MG63 (cell line): Measurements from ENCODE around the gene P3R3URF. TPM values are rescaled to one million over a fixed set of nuclear protein-coding genes. Genes with fewer than 3 reads are reported as not detected.

Experiments used
- DNase-seq: peaks from one replicate; pipeline ENCODE4 v3.0.0-alpha.2; 2020
- H3K27me3 ChIP-seq: fragments of 250-450 bp; sonication (Bioruptor Pico); 2 replicates; pipeline ENCODE4 v1.5.1; 2020; ENCODE audit warnings: mild to moderate bottlenecking, moderate library complexity
- H3K36me3 ChIP-seq: fragments of 250-450 bp; sonication (Bioruptor Pico); 2 replicates; pipeline ENCODE4 v1.5.1; 2020; ENCODE audit warnings: mild to moderate bottlenecking, moderate library complexity
- H3K4me3 ChIP-seq: fragments of 250-450 bp; sonication (Bioruptor Pico); 2 replicates; pipeline ENCODE4 v1.5.1; 2020; ENCODE audit warnings: mild to moderate bottlenecking, moderate library complexity
- H3K9me3 ChIP-seq: fragments of 250-450 bp; sonication (Bioruptor Pico); 2 replicates; pipeline ENCODE4 v1.5.1; 2020; ENCODE audit warnings: mild to moderate bottlenecking, moderate library complexity
- total RNA-seq: library from RNA; depleted of rRNA; stranded (reverse); fragments of >200 nt; shearing (Covaris generic); gene quantifications from 2 replicates; pipeline ENCODE4 v1.2.3, GENCODE V29; 2014; ENCODE audit warnings: low replicate concordance

Gene P3R3URF
- total RNA-seq, 1 experiment from 2014 or later: not detected

DNA sequence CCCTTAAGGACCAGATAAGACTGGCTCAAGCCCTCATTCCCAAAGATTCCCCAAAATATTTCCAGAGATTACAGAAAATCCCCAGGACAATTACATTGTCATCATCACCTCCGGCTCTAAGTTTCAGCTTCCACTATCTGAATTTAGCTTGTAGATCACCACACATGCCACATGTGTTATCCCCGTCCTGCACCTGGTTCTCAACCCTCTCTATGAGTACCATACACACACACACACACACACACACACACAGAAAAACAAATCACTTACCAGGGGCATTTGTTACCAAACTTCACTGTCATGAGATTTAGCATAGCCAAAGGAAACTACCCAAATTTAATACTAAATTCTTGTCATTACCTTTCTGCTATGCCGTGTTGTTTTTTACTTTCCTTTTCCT lies 16.8 kb downstream of the P3R3URF start:
- H3K4me3 ChIP-seq: no peak overlapping the region
- H3K27me3 ChIP-seq: no peaks in the 10 kb centered on the region
- DNase-seq: no peak
- H3K9me3 ChIP-seq: no peaks in the 10 kb centered on the region
- no peaks in the 10 kb centered on the region for H3K36me3 ChIP-seq

DNA sequence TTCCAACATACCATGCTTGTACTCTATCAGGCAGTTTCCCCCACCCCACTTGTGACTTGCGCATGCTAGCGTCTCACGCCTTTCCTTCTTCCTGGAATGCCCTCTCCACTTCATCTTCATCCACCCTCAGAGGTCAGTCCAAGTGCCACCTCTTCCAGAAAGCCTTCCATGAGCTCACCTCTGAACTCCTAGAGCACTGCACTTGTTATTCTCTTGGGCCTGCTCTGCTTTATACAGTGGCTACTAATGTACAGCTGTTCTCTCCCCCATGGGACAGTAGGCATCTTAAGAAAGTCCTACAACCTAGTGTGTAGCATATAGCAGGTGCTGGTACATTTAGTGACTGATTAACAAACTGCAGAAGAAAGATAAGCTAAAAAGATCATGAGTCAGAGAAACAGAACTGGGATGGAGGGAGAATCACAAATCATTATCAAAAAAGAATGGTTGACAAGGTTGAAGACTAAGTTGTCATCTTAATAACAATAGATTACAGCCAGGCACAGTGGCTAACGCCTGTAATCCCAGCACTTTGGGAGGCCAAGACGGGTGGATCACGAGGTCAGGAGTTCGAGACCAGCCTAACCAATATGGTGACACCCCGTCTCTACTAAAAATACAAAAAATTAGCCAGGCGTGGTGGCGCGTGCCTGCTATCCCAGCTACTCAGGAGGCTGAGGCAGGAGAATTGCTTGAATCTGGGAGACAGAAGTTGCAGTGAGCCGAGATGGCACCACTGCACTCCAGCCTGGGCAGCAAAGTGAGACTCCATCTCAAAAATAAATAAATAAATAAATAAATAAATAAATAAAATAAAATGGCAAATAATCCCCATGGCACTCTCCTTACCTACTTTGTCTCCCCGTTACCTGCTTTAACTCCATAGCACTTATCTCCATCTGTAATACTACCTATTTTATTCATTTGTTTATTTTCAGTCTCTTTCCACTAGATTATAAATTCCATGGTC lies 17.7 kb downstream of the P3R3URF start:
- Histone ChIP-seq H3K27me3 (no peaks in the 10 kb centered on the region), H3K36me3 (no peaks in the 10 kb centered on the region), H3K4me3 (no peak overlapping the region), H3K9me3 (no peaks in the 10 kb centered on the region)
- no peak for DNase-seq

DNA sequence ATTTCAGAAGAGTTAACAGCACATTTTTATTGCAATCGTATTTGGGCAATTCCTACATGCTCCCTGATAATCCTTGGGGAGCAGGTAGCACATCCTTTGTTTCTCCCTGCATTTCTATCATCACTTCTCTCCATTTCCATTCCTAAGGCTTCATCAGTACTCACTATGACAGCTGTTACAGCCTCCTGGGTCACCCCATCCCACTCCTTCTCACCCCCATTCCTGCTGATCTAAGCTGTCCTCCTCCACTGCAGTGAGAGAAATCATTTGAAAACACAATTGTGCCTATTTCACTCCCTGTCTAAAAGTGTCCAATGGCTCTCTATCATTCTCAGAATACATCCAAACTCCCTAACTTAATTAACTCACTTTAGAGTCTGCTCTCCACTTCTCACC lies 18.4 kb downstream of the P3R3URF start:
- DNase-seq: no peak
- Histone ChIP-seq H3K27me3 (no peaks in the 10 kb centered on the region), H3K36me3 (no peaks in the 10 kb centered on the region), H3K4me3 (no peak overlapping the region), H3K9me3 (no peaks in the 10 kb centered on the region)

- DNase-seq: no peak
- H3K9me3 ChIP-seq: no peaks in the 10 kb centered on the region
- H3K36me3 ChIP-seq: no peaks in the 10 kb centered on the region
- H3K27me3 ChIP-seq: no peaks in the 10 kb centered on the region
- no peak overlapping the region for H3K4me3 ChIP-seq
Observed at GRCh38 chr1:46153732-46154131, 22.6 kb downstream of the P3R3URF start.

DNA sequence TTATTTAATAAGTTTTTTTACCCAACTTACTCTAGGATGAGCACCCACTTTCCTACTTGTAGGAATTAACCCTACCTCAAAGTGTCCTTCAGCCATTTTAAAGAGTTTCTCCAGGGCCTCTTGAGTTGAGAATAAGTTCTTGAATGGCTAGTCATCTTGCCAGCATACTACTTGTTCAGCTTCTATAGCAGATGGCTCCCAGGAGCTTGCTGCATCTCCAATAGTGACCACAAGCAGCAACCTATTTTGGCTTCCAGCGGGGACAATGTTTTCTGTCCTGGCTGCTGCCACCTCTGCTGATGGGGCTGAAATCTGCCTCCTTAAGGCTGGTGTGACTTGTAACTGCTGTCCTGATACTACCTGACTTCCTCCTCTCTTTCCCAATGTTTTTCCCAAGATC lies 23.1 kb downstream of the P3R3URF start:
- no peak for DNase-seq
- Histone ChIP-seq H3K4me3 (no peak overlapping the region), H3K27me3 (no peaks in the 10 kb centered on the region), H3K9me3 (no peaks in the 10 kb centered on the region), H3K36me3 (no peaks in the 10 kb centered on the region)

GRCh38 chr1:46152016-46152415 lies 24.3 kb downstream of the P3R3URF start:
- no peak overlapping the region for H3K4me3 ChIP-seq
- H3K27me3 ChIP-seq: no peaks in the 10 kb centered on the region
- DNase-seq: no peak
- H3K36me3 ChIP-seq: no peaks in the 10 kb centered on the region
- H3K9me3 ChIP-seq: no peaks in the 10 kb centered on the region

DNA sequence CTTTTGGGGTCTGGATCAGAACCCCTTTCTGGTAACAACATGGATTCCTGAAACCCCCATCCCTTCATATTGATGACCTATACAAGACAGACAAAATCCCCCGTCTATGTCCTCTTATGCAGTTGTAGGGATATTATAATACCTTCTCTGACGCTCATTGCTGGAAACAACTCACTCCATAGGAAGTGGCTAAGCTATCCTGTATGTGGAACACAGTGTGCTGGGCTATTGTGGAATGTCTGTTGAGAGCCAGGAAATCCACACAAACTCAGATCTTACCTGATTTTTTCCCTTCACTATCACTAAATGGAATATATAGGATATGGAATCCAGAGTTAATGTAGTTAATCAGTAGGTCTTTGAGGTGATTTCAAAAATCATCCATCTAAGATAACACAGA lies 26.2 kb downstream of the P3R3URF start:
- H3K27me3 ChIP-seq: no peaks in the 10 kb centered on the region
- H3K36me3 ChIP-seq: no peaks in the 10 kb centered on the region
- no peaks in the 10 kb centered on the region for H3K9me3 ChIP-seq
- no peak for DNase-seq
- H3K4me3 ChIP-seq: no peak overlapping the region

- no peak for DNase-seq
- H3K27me3 ChIP-seq: no peaks in the 10 kb centered on the region
- H3K9me3 ChIP-seq: no peaks in the 10 kb centered on the region
- no peak overlapping the region for H3K4me3 ChIP-seq
- no peaks in the 10 kb centered on the region for H3K36me3 ChIP-seq
Observed at GRCh38 chr1:46148318-46148717, 28.0 kb downstream of the P3R3URF start.

DNA sequence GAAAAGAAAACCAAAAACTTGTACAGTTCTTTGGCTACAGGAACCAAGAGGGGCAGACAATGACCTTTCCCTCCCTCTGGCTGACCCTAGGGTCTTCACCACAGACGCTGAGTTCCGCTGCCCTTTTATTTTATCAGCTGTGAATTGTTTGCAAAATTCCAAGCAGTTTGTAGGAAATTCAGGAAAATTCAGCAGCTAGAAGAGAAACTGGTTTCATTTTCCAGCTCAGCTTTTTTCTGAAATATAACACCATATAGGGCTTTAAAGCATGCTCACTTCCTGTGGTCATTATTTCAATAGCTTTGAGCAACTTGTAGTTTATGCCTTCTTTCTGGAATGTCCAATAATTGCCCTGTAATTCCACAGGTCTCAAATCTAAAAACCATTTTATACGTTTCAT lies 38.4 kb downstream of the P3R3URF start:
- Histone ChIP-seq H3K4me3 (no peak overlapping the region), H3K9me3 (no peaks in the 10 kb centered on the region), H3K27me3 (no peaks in the 10 kb centered on the region), H3K36me3 (no peaks in the 10 kb centered on the region; the same call in 1 of the 2 replicates)
- no peak for DNase-seq

- H3K36me3 ChIP-seq: no peaks in the 10 kb centered on the region; the same call in 1 of the 2 replicates
- H3K4me3 ChIP-seq: no peak overlapping the region
- no peaks in the 10 kb centered on the region for H3K9me3 ChIP-seq
- no peaks in the 10 kb centered on the region for H3K27me3 ChIP-seq
- no peak for DNase-seq
Observed at GRCh38 chr1:46136711-46137110, 39.6 kb downstream of the P3R3URF start.

- Histone ChIP-seq H3K36me3 (no peaks in the 10 kb centered on the region; the same call in 1 of the 2 replicates), H3K4me3 (no peak overlapping the region), H3K27me3 (no peaks in the 10 kb centered on the region), H3K9me3 (no peaks in the 10 kb centered on the region)
- DNase-seq: no peak
Observed at GRCh38 chr1:46134660-46135331, 41.5 kb downstream of the P3R3URF start.

GRCh38 chr1:46133781-46134350 lies 42.4 kb downstream of the P3R3URF start:
- Histone ChIP-seq H3K9me3 (no peaks in the 10 kb centered on the region), H3K36me3 (no peaks in the 10 kb centered on the region; the same call in 1 of the 2 replicates), H3K4me3 (peak overlapping the region; percentile 97), H3K27me3 (no peaks in the 10 kb centered on the region)
- DNase-seq: no peak

GRCh38 chr1:46133181-46133658 lies 43.1 kb downstream of the P3R3URF start:
- no peak for DNase-seq
- H3K9me3 ChIP-seq: no peaks in the 10 kb centered on the region
- H3K36me3 ChIP-seq: no peaks in the 10 kb centered on the region; the same call in 1 of the 2 replicates
- H3K4me3 ChIP-seq: peak overlapping the region; percentile 97
- no peaks in the 10 kb centered on the region for H3K27me3 ChIP-seq

GRCh38 chr1:46132529-46133180 lies 43.6 kb downstream of the P3R3URF start, which contains the start of gene PIK3R3:
Gene PIK3R3 (minus strand): TSS chr1:46132629. CDS start chr1:46131952, 677 bp downstream.
- peak within 1 kb of the TSS; percentile 97 for H3K4me3 ChIP-seq
- H3K36me3 ChIP-seq: no peaks in the 10 kb centered on the region; the same call in 1 of the 2 replicates
- peak; percentile 99 for DNase-seq
- no peaks in the 10 kb centered on the region for H3K27me3 ChIP-seq
- H3K9me3 ChIP-seq: no peaks in the 10 kb centered on the region

DNA sequence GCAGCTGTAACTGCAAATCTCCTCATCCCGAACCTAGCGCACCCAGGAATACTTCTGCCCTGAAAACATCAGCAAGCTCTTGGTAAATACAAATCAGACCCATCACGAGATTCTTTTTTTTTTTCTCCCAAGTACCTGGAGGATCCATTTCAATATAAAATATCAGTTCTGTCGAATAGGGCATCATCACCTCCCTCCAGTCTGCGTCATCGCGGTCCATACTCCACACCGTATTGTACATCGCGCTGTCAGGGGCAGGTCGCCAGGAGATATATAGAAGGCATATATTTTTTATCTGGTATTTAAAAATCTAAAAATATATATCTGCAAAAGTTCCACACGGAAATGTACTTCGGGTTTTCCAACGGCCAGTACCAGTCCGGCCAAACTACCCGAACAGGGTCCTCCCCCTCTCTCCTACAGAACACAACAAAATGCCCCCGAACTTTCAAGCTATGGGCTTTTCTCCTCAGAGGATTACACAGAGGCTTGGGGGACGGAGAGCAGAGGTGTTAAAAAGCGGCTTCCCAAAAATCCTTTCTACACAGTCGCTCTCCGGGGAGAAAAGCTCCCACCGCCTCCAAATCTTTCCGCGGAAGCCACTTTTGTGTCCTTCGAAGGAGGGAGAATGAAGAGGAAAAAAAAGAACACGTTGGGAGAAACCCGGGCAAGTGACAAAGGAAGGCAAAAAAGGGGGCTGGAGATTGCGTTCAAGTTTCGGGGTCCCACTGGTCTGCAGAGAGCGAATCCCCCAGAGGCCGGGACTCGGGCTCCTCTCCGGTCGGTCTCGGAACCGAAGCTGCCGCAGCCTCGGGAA lies 44.4 kb downstream of the P3R3URF start:
- H3K27me3 ChIP-seq: no peaks in the 10 kb centered on the region
- no peaks in the 10 kb centered on the region for H3K9me3 ChIP-seq
- H3K36me3 ChIP-seq: no peaks in the 10 kb centered on the region; the same call in 1 of the 2 replicates
- DNase-seq: peak; percentile 23
- peak overlapping the region; percentile 97 for H3K4me3 ChIP-seq

DNA sequence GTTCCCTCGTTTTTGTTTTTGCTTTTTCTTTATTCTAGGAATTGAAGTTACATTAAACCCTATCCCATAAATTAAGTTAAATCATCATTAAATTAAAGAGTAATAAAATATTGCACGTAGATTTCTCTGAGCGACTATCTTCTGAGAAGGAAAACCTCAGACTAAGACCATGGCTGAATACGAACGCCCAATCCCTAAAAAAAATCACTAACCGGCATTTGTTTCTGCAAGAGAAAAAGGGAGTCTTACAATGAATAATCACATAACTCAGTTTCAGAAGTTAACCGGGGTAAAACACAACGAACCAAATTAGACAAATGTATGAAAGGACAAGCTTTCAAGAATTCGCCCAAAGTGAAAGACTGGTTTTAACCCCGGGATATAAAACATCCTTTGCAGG lies 45.2 kb downstream of the P3R3URF start:
- Histone ChIP-seq H3K36me3 (no peaks in the 10 kb centered on the region; the same call in 1 of the 2 replicates), H3K9me3 (no peaks in the 10 kb centered on the region), H3K27me3 (no peaks in the 10 kb centered on the region), H3K4me3 (peak overlapping the region; percentile 97)
- no peak for DNase-seq
